HG03039 (cell line): ENCODE data around the gene ASIC5.
"Not testable (repeated sequence)": the region's sequence is repeated elsewhere in the genome, so short reads cannot be mapped to it uniquely, and the experiment has no call there.

Experiments used
- ATAC-seq: cut with Tn5 transposase; IDR thresholded peaks from one replicate; pipeline ENCODE4 v1.9.1; 2021; ENCODE audit warnings: mild to moderate bottlenecking, moderate library complexity; ENCODE audit not compliant: unreplicated experiment

ASIC5 gene

DNA sequence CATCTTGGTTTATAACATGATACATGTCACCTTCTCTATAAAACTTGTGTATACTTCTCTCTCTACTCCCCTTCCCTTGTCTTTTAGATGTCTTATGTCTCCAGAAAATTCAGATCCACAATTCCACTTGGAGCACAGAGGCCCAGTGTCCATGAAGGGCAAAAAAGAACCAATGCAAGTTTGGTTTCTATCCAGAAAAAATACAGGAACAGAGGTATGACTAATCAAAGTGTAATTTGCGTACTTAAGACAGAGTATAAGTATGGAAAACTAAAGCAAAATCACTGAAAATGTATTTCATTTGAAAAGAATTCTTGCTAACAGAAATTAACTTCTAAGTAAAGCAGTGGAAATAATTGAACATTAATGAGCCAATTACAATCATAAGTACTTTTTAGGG, 61.1 kb downstream of the ASIC5 start:
- ATAC-seq, result no peak

DNA sequence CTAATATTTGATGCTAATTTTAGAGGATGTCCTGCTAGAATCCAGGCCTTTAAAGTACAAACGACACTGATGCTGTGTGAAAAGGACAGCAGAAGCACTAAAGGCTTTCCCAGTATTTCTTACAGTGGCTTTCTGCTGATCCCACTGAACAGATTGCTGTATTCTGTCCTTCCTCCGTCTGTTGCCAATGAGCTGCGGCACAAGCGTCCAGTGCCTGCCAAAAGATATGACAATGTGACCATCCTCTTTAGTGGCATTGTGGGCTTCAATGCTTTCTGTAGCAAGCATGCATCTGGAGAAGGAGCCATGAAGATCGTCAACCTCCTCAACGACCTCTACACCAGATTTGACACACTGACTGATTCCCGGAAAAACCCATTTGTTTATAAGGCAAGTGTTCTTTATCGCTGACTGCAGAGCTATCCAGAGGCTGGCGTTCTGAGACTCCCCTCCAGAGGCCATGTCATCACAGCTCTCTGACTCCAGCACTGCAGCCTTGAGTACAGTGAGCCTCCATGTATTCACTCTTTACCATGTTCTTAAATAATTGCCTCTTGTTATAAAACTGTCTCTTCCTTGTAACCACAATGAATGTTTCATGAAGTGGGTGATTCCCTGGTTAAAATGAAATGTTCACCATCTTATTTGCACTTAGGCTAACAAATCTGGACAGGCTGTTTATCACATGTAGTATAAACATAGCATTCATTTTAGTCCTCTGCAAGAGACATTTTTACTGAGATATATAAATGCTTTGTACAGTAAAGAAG, 63.7 kb downstream of the ASIC5 start:
- ATAC-seq, result no peak

DNA sequence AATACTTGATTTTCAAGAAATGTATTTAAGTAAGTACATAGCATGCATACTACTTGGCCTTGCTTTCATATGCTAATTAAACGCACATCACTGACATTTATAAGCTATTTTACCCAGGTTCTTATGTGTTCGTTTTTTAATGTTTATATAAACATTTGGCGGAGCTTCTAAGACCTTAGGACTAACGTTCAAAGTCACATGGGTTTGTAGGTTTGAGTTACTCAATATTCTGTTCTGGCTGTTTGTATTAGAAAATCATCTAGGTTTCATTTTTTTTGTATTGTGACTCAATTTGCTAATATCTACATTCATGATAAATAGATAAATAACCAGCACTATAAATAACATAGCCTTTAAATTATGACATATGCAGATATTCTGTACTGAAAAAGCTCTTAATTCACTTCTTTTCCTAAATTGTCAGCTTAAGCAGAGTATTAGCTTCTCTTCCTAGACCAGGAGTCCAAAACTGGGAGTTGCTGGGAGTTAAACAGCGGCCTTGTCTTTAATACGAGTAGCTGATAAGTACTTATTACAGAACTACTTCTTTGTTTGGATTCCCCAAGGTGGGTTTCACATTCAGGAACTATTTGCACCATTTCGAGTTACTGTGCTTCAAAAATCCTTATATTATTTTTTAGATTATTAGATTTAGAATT, 65.3 kb downstream of the ASIC5 start:
- ATAC-seq, result no peak

DNA sequence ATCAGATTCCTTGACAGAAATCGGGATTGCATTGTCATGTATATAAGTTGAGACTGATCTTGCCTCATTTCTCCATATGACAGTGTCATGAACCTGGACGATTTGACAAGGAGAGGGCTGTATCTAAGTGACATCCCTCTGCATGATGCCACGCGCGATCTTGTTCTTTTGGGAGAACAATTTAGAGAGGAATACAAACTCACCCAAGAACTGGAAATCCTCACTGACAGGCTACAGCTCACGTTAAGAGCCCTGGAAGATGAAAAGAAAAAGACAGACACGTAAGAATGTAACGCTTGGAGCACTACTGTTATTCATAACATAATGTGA, 66.3 kb downstream of the ASIC5 start:
- no peak for ATAC-seq

DNA sequence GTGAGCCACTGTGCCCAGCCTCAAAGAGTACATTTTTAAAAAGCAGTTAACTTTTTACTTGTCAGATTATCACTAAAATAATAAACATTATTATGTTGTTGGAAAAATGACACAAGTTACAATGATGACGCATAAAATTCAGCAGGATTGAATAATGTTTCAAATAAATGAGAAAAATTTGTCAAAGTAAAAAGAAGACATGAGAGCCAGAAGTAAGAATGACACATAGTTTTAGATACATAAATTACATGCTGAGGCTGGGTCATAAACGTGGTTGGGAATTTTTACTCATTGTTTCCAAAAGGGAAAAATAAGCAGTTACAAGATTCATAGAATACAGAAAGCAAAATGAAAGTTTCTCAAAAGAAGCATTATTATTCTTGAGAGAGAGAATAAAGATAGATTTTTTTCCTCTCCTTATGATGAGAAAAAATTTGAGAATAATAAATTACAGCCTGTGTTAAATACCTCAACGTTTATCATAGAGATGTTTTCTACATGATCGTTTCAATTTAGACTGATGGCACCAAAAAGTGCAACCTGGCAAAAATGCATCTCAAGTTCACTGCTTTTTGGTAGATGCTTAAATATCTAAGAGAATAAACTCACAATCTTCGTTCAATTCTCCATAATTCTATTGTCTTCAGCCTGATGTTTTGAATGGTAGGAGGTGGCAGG, 66.8 kb downstream of the ASIC5 start:
- no peak for ATAC-seq

DNA sequence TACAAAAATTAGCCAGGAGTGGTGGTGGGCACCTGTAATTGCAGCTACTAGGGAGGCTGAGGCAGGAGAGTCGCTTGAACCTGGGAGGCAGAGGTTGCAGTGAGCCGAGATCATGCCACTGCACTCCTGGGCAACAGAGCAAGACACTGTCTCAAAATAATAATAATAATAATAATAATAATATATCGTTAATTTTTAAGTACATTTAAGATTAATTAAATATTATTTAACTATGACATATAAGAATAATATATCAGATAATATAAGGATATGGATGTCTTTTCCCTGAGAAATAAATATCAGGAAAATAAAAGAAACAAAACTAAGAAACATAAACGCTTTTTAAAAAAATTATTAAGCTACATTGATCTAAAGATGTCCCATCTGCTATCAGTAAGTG, 68.5 kb downstream of the ASIC5 start:
- ATAC-seq, result not testable (repeated sequence)

DNA sequence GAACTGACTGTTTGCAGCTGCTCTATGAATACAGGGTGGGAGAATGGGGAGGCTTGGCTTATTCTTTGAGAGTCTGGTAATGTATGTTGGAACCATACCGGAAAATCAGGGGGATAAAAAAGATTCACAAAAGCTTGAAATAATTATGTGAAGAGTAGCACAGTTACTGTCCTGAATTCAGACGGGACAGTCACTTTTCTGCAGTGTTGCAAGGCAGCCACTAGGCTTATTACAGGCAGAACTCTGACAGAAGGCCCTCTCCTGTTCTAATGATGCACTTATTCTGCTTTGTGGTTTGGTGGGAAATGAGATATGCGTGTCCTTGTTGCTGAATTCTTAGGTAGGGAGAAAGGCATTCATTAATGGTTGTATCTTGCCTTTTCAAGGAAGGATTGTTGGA, 70.1 kb downstream of the ASIC5 start:
- peak; percentile 81 for ATAC-seq

DNA sequence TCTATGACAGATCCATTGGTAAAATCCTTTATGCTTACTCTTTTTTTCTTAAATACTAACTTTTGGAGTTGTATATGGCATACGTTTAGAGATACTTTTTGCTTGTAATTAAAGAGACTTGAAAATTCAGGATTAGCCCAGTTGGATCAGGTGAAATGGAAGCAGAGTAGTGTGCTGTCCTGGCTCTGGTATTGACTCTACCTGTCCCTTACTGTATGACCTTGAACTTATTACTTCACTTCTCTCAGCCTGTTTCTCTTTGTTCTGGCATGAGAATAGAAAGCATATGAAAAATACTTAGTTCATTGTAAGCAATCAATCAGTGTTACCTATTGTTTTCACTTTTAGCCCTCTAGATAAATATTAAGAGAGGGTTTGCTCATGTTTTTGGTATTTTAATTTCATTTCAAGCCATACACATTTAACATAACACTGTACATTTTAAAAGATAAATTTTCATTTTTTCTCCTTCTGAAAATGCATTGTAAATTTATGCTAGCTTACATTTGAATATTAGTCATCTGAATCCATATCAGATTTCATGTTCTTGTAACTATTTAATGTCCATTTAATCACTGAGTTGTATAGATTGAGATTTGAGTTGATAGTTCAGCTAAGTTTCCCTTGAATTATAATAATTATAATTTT, 71.4 kb downstream of the ASIC5 start:
- ATAC-seq, result no peak

DNA sequence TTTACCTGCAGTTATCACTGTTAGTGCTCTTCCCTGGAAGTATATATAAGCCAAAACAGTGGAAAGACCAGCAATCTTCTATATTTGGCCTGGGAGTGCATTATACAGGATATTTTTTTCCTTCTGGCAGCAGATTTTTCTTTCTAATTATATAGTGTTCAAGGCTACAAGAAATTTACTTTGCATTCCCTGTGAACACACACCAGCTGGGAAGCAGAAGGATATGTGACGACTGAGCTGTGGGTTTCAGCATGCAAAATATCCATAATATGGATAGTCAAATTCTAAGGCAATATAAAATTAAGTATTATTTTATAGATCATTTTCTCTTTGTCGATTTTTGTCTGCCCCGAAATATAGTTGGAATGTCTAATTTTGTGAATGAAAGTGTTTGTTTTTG, 76.1 kb downstream of the ASIC5 start:
- ATAC-seq, result no peak

DNA sequence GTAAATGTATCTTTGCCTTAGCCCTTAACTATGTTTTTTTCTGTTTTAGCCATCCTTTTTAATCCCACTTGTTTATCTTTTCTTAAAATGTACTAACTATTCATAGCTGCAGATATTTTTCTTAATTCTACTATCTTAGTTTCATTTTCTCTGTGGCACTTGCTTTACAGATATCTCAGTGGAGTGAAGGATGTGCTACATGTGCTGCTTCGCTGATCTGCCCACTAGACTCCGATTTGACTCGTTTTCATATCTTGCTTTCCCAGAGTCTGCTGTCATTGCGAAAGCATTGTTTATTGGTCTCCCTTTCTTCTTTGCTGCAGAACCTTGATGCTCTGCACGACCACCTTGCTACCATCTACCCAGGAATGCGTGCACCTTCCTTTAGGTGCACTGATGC, 76.7 kb downstream of the ASIC5 start:
- no peak for ATAC-seq

DNA sequence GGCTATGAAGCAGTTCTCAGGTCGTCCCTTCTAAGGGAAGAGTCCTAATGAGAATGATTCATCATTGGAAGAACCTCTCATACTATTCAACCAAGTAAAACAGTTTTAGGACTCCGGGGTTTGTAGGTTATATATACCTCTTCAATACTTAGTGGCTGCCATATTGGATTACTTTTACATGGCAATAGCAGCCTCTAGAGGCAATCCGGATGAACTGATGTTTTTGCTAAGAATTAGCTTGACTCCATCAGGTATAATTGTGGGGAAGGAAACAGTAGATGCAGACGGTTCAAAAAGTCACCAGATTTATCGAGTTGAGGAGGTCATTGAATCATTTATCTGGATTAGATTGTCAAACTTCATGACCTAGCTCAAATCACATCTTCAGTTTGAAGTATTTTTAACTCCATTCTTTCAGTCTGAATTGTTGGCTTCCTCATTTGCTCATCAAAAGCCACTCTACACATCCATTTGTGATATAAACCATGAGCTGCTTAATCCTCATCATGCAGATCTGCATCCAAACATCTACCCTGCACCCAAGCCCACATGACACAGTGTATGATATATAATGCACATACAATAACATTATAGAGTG, 78.9 kb downstream of the ASIC5 start:
- peak; percentile 96 for ATAC-seq

DNA sequence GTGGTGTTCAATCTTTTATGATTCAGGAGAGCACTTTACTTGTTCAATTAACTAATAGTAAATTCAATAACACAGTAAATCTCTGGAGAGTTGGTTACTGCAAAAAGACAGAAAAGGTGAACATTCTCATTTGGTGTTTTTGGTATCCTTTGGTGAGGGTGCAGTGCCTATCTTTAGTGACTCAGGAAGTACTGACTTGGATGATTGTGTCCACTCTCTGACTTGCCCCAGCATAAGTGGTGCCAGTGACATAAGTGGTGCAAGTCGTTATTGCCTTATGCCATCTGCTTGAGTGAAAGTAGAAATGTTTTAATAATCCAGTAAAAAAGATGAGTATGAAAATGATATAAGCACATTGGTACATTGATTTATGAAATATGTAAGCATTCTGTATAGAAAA, 80.2 kb downstream of the ASIC5 start:
- ATAC-seq, result no peak

DNA sequence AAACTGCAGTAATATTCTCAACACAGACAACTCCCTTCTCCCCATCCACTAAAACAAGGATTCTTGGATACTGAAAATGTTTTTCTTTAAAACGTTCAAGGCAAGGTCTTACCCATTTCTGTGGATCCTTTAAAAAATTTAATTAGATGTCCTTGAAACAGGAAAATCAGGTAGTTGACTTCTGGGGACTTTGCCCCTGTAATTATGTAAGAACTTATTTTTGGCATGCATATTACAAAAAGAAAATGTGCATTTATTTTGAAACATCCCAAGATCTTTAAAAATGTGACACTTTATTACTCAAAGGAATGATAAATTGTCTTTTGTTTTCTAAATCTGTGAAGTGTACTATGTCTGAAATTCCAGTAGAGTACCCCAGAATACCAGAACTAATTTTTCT, 81.4 kb downstream of the ASIC5 start:
- no peak for ATAC-seq

DNA sequence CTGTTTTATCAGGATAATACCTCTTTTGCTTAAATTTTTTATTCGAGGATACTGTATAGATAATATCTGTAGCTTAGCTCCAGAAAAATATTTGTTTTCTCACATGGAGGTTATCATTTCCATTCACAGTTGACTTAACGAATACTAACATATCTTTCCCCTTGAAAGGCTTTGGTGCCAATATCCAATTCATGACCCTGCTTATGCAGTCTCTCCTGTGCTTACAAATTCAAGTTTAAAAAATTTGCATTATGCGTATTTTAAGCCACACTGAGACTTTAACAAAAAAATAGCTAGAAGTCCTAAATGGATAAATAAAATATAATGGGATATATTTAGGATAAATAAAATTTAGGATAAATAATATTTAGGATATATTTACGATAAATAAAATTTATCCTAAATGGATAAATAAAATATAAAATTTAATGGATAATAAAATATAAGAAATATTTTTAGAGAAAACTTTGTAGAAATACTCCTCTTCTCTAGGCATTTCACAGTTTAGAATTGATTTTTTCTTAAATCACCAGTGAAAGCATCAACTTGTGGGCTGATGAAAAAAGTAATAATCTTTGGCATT, 84.7 kb downstream of the ASIC5 start:
- ATAC-seq, result no peak

DNA sequence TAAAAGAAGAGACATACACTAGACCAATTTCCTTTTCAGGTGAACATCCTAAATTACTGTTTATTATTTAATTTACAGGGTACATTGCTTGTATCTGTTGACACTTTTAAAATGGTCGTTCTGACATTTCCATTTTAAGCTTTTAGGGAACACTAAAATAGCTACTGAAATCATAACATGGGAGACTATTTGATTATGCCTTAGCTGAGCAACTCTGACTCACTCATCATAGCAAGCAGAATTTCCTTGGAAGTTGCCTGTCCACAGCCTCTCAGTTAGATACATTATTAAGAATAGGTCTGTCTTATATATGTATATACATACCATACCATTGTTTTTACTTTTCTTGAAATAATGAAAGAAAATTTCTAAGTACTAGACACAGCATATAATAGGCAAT, 85.3 kb downstream of the ASIC5 start:
- no peak for ATAC-seq
